Measurements from ENCODE around the gene TMEM43.

Gene TMEM43

DNA sequence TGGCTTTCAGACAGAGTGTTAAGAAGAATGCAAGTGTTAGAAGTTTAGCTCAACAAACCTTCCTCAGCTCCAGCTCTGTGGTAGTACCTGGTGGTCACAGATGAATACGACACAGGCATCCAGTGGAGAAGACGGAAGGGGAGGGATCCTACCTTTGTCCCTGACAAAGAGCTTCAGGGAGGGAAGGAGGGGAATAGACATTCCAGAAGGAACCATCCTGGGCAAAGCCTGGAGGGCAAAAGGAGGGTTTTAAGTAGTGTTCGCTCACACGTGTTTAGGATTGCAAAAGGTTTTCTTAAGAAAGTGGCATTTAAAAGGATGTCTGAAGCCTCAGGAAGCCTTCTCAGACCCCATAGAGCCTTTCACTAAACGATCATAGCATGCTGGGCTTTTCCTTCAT, 3.0 kb upstream of the TMEM43 start:
- no peak for DNase-seq (ENCODE audit: low read depth)

- DNase-seq (ENCODE audit: low read depth), result no peak
Observed at GRCh38 chr3:14122301-14122700, 2.6 kb upstream of the TMEM43 start.

GRCh38 chr3:14123308-14124222, 1.3 kb upstream of the TMEM43 start:
- DNase-seq (ENCODE audit: low read depth), result no peak

- DNase-seq (ENCODE audit: low read depth), result peak; percentile 59
Observed at GRCh38 chr3:14124223-14124614, 633 bp upstream of the TMEM43 start.

DNA sequence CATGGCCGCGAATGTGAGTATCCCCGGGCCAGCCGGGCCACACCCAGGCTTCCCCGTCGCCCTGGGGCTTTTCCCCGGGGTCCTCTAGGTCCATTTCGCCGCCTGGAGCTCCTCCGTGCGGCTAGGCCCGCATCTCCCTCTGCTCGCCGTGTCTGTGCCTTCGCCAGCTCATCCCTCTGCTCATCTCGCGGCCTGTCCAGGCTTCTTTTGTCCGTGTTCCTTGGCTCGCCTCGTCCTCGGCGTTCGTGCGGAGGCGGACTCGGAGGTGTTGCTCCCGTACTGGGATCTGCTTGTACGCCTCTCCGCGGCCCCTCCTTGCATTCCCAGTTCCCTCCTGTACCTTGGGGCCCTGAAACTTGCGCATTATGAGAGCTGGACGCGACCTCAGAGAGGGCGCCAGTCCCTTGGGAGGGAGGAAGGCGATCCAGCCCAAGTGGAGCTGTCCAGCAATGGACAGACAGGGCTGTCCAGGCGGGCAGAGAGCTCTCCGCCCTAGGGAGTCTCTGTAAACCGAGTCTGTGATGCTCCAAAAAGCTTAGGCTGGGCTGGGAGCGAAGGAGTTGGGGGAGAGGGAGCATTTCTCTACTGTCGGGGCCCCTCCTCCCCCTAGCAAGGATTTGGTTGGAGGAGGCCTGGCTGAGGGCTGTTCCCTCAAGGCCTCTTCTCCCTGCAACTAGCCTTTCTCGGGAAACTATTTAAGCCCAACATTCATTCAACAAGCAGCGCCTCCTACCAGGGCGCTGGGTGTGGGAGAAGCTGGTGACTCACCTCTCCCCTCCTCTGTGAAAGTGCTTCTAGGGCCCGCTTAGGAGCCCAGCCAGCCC, 553 bp downstream of the TMEM43 start:
- peak; percentile 42 for DNase-seq (ENCODE audit: low read depth)

- no peak for DNase-seq (ENCODE audit: low read depth)
Observed at GRCh38 chr3:14126017-14126886, 1.4 kb downstream of the TMEM43 start.

DNA sequence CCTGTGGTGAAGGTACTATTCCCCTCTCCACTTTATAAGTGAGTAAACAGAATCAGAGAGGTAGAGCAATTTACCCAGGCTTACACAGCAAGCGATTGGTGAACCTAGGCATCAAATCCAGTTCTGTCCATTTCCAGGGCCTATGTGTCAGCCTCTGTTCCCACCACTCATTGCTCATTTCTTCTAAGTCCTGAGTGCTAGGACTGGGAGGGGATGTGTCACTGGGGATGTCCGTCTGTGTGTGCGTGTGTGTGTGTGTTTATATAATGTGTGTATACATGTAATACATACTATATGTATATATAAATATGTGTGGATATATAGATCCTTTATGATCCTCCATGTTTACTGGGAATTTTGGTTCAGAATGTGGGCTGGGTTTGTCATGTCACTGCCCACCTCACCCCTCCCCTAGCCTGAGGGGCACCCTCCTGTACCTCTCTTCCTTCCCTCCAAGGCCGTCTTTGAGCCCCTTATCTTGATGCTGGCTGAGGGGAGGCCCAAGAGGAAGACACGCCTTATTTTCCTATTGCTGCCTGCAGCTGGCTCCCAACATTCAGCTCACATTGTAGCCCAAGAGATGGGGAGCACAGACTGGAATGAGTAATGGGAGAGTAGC, 2.1 kb downstream of the TMEM43 start:
- DNase-seq (ENCODE audit: low read depth), result no peak

DNA sequence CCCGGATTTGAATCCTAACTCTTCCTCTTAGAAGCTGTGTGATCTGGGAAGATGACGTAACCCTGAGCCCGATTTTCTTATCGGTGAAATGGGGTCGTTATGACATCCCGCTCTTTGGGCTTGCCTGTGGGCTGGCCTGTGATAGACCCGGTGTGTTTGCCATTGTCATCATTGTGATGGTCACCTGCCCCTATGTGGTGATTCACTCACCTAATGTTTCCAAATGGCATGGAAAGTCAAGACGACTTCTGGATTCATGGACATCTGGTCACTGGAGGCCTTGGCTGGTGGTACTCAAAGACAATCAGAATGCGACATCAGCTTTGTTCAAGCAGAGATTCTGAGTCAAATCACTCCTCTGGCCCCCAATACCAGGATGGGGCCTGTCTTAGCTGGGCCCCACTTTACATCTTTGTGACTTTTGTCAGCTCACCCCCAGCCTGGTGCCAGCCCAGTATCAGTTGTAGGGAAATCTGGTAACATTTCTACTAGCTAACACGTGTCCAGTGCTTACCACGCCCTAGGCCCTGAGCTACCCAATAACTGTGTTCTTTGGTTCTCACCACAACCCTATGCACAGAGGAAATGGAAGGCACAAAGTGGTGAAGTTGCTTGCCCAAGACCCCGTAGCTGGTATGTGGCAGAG, 2.8 kb downstream of the TMEM43 start:
- DNase-seq (ENCODE audit: low read depth), result no peak

- DNase-seq (ENCODE audit: low read depth), result no peak
Observed at GRCh38 chr3:14128724-14129123, 3.9 kb downstream of the TMEM43 start.

DNA sequence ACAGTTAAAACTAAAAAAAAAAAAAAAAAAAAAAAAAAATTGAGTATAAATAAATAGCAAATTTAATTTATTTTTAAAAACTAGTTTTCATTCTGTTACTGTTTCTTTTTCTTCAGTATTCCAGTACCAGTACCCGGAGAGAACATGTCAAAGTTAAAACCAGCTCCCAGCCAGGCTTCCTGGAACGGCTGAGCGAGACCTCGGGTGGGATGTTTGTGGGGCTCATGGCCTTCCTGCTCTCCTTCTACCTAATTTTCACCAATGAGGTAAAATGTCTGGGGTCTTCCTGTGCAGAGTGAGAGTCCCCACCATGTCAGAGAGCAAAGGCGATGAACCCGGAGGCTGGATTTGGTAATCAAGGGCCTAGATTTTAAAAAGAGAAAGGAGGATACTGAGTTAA, 4.4 kb downstream of the TMEM43 start:
- DNase-seq (ENCODE audit: low read depth), result no peak

DNA sequence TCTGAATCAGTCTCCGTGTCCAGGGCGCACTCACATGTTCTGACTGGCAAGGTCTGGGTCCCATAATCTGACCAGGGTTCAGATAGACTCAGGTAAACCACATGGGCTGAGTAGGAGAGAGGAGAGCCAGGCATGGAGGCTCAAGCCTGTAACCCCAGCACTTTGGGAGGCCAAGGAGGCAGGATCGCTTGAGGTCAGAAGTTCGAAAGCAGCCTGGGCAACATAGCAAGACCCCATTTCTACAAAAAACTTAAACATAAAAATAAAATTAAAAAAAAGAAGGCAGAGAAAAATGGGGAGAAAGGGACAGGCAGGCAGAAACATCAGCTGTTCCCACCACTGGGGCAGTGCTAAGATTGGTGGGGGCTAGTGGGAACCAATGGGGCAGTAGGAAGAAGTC, 5.4 kb downstream of the TMEM43 start:
- DNase-seq (ENCODE audit: low read depth), result no peak

DNA sequence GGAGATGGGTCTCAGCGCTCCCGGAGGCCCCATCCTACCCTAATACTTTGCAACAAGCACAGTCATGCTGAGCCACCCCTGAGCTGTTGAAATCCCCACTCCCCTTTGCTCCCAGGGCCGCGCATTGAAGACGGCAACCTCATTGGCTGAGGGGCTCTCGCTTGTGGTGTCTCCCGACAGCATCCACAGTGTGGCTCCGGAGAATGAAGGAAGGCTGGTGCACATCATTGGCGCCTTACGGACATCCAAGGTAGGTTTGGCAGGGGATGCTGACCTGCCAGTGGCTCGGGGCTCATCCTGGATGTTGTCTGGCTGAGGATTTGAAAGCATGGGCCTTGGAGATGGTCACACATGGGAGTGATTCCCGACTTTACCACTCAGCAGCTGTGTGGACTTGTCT, 5.9 kb downstream of the TMEM43 start:
- no peak for DNase-seq (ENCODE audit: low read depth)

GRCh38 chr3:14131134-14131533, 6.3 kb downstream of the TMEM43 start:
- DNase-seq (ENCODE audit: low read depth), result no peak

GRCh38 chr3:14132120-14132519, 7.3 kb downstream of the TMEM43 start:
- DNase-seq (ENCODE audit: low read depth), result no peak

GRCh38 chr3:14132689-14133088, 7.8 kb downstream of the TMEM43 start:
- no peak for DNase-seq (ENCODE audit: low read depth)

DNA sequence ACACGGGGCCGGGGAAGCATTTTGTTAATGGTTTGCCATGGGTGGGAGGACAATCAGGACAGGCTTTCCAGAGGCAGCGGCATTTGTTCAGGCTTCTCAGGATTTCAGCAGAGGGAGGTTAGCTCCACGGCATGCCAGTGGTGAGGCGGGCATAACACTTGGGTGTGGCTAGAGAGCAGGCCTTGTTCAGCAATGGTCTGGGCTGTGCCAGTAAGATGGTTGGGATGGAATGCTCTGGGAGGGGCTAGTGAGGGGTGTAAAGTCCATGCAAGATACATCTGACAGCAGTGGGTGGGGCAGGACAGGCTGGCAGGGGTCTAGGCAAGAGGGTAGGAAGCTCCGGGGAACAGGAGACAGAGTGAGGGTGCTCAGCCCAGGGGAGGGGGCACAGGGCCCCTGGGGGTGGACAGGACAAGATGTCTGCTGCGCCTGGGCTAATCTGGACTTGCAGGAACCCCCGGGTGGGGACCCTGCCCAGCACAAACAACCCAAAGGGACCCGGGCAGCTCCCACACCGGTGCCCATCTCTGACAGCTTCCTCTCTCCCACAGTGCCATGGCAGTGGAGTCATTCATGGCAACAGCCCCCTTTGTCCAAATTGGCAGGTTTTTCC, 8.4 kb downstream of the TMEM43 start:
- no peak for DNase-seq (ENCODE audit: low read depth)

GRCh38 chr3:14133876-14134275, 9.0 kb downstream of the TMEM43 start:
- DNase-seq (ENCODE audit: low read depth), result no peak

DNA sequence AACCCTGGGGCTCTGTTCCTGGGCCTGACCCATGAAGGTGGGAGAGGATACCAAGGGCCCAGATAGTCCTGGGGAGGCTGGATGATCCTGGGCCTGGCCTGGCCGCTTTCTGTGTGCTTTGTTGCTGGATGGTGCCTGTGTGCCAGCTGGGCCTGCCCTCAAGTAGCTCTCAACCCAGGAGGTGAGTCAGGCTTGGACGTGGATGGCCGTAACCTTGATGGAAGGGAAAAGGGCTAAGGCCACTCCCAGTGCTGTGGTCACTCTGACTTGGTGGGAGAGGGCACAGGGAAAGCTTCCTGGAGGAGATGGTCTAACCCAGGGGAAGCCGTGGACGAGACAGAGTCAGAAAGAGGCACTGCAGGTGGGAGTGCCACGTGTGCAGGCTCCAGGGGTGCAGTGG, 9.4 kb downstream of the TMEM43 start:
- DNase-seq (ENCODE audit: low read depth), result no peak

GRCh38 chr3:14135581-14135980, 10.7 kb downstream of the TMEM43 start:
- DNase-seq (ENCODE audit: low read depth), result no peak

DNA sequence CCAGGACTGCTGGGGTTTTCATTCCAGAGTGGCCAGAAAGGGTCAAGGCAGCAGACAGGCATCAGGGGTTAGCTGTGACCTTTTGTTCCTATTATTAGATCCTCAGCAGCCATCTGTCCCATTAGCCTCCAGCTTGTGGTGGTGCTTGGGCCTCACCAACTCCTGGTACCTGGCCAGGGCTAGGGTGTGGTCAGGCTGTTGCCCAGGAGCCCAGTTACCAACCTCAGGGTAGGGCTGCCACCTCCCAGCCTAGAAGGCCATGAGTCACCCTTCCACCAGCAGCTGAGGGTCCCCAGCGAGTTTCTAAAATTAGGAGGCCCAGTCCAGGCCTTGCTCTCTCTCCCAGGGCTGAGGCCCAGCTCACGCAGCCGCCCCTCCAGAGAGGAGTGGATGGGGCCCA, 12.2 kb downstream of the TMEM43 start:
- no peak for DNase-seq (ENCODE audit: low read depth)

GRCh38 chr3:14137445-14137844, 12.6 kb downstream of the TMEM43 start:
- no peak for DNase-seq (ENCODE audit: low read depth)
